Liver (tissue), 9 donors: ENCODE measurements around the gene CD276. TPM values are rescaled to one million over a fixed set of nuclear protein-coding genes. Genes with fewer than 3 reads are reported as not detected.
A peak's percentile ranks its signal among the peaks of the same experiment; 100 is the strongest.

Experiments used
- DNase-seq: peaks from one replicate; pipeline ENCODE4 v3.0.0-alpha.2; 2017; ENCODE audit warnings: low spot score
- H3K27ac ChIP-seq, 2 donors: one replicate each; pipeline ENCODE4 v1.7.0; 2013; ENCODE audit warnings: inconsistent platforms in 2 of 2, low read length in 2 of 2, control low read depth in 1 of 2, low read depth in 1 of 2, mild to moderate bottlenecking in 1 of 2
- H3K27me3 ChIP-seq, 4 donors: one replicate each; pipeline versions ENCODE4 v1.6.1 to v1.7.0; 2013; ENCODE audit warnings: low read length in 3 of 4, inconsistent platforms in 1 of 4, mild to moderate bottlenecking in 1 of 4, moderate library complexity in 1 of 4; ENCODE audit not compliant: control insufficient read depth in 4 of 4, insufficient read depth in 4 of 4
- H3K36me3 ChIP-seq, 4 donors: one replicate each; pipeline versions ENCODE4 v1.6.1 to v1.7.0; 2013; ENCODE audit warnings: low read length in 3 of 4, mild to moderate bottlenecking in 3 of 4, low read depth in 1 of 4, moderate library complexity in 1 of 4; ENCODE audit not compliant: control insufficient read depth in 4 of 4, insufficient read depth in 3 of 4
- H3K4me1 ChIP-seq, 4 donors: one replicate each; pipeline versions ENCODE4 v1.6.1 to v1.7.0; 2013; ENCODE audit warnings: low read length in 3 of 4, mild to moderate bottlenecking in 3 of 4, moderate library complexity in 1 of 4; ENCODE audit not compliant: control insufficient read depth in 4 of 4, insufficient read depth in 4 of 4
- H3K4me3 ChIP-seq, 3 donors: one replicate each; pipeline versions ENCODE4 v1.6.1 to v1.7.0; 2013; ENCODE audit warnings: low read length in 3 of 3, control low read depth in 1 of 3, low read depth in 1 of 3, mild to moderate bottlenecking in 1 of 3
- H3K9ac ChIP-seq, 2 donors: one replicate each; pipeline ENCODE4 v1.7.0; 2013; ENCODE audit warnings: low read length in 2 of 2, mild to moderate bottlenecking in 2 of 2, moderate library complexity in 2 of 2, control low read depth in 1 of 2, low read depth in 1 of 2
- H3K9me3 ChIP-seq, 4 donors: one replicate each; pipeline versions ENCODE4 v1.6.1 to v1.7.0; 2013; ENCODE audit warnings: low read length in 3 of 4; ENCODE audit not compliant: control insufficient read depth in 4 of 4
- ATF3 ChIP-seq: IDR thresholded peaks from 2 replicates; pipeline ENCODE4 v1.6.1; 2016; ENCODE audit warnings: antibody characterized with exemption
- CTCF ChIP-seq: fragments of 150-350 bp; IDR thresholded peaks from 2 replicates; pipeline ENCODE4 v1.5.1; 2017; ENCODE audit warnings: improper control_type of control experiment, low read depth, low read length; ENCODE audit not compliant: missing input control
- EGR1 ChIP-seq, 2 donors: IDR thresholded peaks; 2 replicates each; pipeline ENCODE4 v1.6.1; 2016 to 2018; ENCODE audit warnings: antibody characterized with exemption in 2 of 2, low read depth in 2 of 2
- FOXA2 ChIP-seq: IDR thresholded peaks from 2 replicates; pipeline ENCODE4 v1.6.1; 2016; ENCODE audit warnings: antibody characterized with exemption
- GABPA ChIP-seq, 2 donors: IDR thresholded peaks in 1 of 2; conservative IDR thresholded peaks in 1 of 2; 2 replicates each; pipeline ENCODE4 v1.6.1; 2016; ENCODE audit warnings: antibody characterized with exemption in 2 of 2, mild to moderate bottlenecking in 1 of 2, moderate library complexity in 1 of 2
- HNF4G ChIP-seq: IDR thresholded peaks from 2 replicates; pipeline ENCODE4 v1.6.1; 2016; ENCODE audit warnings: antibody characterized with exemption
- MAX ChIP-seq: IDR thresholded peaks from 2 replicates; pipeline ENCODE4 v1.6.1; 2016; ENCODE audit warnings: antibody characterized with exemption
- NR2F2 ChIP-seq: IDR thresholded peaks from 2 replicates; pipeline ENCODE4 v1.6.1; 2016; ENCODE audit warnings: antibody characterized with exemption
- RAD21 ChIP-seq, 2 donors: IDR thresholded peaks; 2 replicates each; pipeline ENCODE4 v1.6.1; 2016; ENCODE audit warnings: antibody characterized with exemption in 2 of 2, mild to moderate bottlenecking in 2 of 2
- SP1 ChIP-seq: IDR thresholded peaks from 2 replicates; pipeline ENCODE4 v1.6.1; 2018; ENCODE audit warnings: antibody characterized with exemption, mild to moderate bottlenecking
- YY1 ChIP-seq: IDR thresholded peaks from 2 replicates; pipeline ENCODE4 v1.6.1; 2016; ENCODE audit warnings: antibody characterized with exemption, mild to moderate bottlenecking
- ZBTB33 ChIP-seq: IDR thresholded peaks from 2 replicates; pipeline ENCODE4 v1.6.1; 2016; ENCODE audit warnings: antibody characterized with exemption
- WGBS: extraction: QIAGEN DNeasy Blood & Tissue Kit; methylation state at CpG from one replicate; pipeline ENCODE4 v1.1.7; 2013; 5-methylcytosine and 5-hydroxymethylcytosine counted together
- polyA plus RNA-seq, 2 donors: library from polyadenylated mRNA; stranded (reverse) in 1 of 2; unstranded in 1 of 2; fragments of 200-250 nt in 1 of 2; fragments of >200 nt in 1 of 2; fragmentation: Nextera tagmentation in 1 of 2; extraction: Ambion mirVana in 1 of 2; gene quantifications; one replicate each; pipeline versions ENCODE4 v1.2.1 to v1.2.3, GENCODE V29; 2013 to 2015
- total RNA-seq, 2 donors: library from RNA; depleted of rRNA; stranded (reverse); fragments of >200 nt; gene quantifications; one replicate each; pipeline ENCODE4 v1.2.3, GENCODE V29; 2014
- donor health status: healthy.
- donor health status: healthy.
- donor health status: healthy.
- donor health status: healthy.
- donor health status: healthy.

The CD276 gene
- total and polyA plus RNA-seq, 4 donors, result 12.9 to 37.9 (median 25.1) TPM

GRCh38 chr15:73750951-73751350 is 66.8 kb downstream of the CD276 start:
- WGBS, result 90% methylated on average over 20 of the region's 20 CpGs
- Histone ChIP-seq H3K36me3 (no peaks in the 10 kb centered on the region), H3K4me3 (no peak overlapping the region), H3K27ac (no peak overlapping the region), H3K27me3 (no peaks in the 10 kb centered on the region), H3K9me3 (no peaks in the 10 kb centered on the region), H3K9ac (no peak overlapping the region), H3K4me1 (peaks cover 4 to 9% (median 4%) of the 10 kb centered on the region in 4 donors)
- TF ChIP-seq YY1 (no peak), ZBTB33 (no peak), HNF4G (no peak), EGR1 (IDR thresholded peaks at IDR 0.05; ENCODE audit: low read depth in 2 of 2) (no peak), MAX (no peak), FOXA2 (no peak)
- no peak for DNase-seq

- Histone ChIP-seq H3K27me3 (peaks cover 0 to 4% (median 0%) of the 10 kb centered on the region in 4 donors), H3K4me1 (peaks cover 4 to 9% (median 4%) of the 10 kb centered on the region in 4 donors), H3K4me3 (no peak overlapping the region), H3K27ac (no peak overlapping the region), H3K9me3 (no peaks in the 10 kb centered on the region), H3K9ac (no peak overlapping the region), H3K36me3 (no peaks in the 10 kb centered on the region)
- TF ChIP-seq SP1 (no peak), NR2F2 (no peak), GABPA (IDR thresholded peaks at IDR 0.05 in 1 of 2, conservative IDR thresholded peaks at IDR 0.05 in 1 of 2) (no peak), FOXA2 (no peak), CTCF (no peak)
- WGBS, result 48% methylated on average over 9 of the region's 9 CpGs
- DNase-seq, result no peak
These were observed 67.3 kb downstream of the CD276 start for GRCh38 chr15:73751511-73751898.

DNA sequence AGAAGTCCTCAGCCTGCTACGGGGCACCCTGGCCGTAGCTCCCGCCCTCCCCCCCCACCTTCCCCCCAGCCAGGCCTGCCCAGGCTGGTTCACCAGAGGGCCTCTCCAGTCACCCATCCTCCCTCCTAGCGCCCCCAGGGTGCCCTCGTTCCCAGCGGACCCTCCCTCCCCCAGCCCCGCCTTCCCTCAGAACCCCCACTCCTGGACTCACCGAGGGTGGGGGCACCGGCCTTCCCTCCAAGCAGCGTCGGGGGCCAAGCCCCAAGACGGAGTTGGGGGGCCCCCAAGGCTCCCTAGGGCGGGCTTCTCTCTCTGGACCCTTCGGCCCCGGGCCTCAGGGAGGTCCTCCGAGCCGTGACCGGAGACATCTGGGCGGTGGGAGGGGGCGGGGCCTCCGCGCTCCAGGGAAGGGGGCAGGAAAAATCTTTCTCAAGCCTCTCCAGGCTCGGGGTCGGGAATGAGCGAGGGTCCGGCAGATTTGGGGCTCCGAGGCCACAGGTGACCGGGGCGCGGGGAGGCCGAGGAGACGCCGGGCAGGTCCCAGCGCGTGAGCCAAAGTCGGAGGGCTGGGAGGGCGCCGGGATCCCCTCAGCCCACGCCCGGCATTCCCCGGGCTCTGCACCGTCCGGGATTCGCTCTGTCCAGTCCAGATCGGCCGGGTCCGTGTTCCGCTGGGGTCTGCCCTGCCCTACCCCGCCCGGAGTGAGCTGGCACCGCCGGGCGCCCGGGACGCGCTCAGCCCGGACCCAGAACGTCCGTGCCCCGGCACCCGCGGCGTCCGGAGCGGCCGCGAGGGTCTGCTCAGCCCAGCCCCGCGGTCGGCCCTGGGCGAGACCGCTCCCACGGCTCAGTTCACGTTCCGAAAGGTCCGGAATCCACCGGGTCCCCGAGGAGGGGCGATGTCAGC is 68.0 kb downstream of the CD276 start:
- Histone ChIP-seq H3K9me3 (no peaks in the 10 kb centered on the region), H3K9ac (no peak overlapping the region), H3K36me3 (no peaks in the 10 kb centered on the region), H3K27ac (no peak overlapping the region), H3K4me1 (peaks cover 4 to 9% (median 4%) of the 10 kb centered on the region in 4 donors), H3K27me3 (peaks cover 0 to 6% (median 2%) of the 10 kb centered on the region in 4 donors), H3K4me3 (peak overlapping the region in 1 of 3 donors; percentile 57)
- DNase-seq, result no peak
- TF ChIP-seq RAD21 (IDR thresholded peaks at IDR 0.05), result no peak
- TF ChIP-seq ATF3, result no peak
- 3% methylated on average over 79 of the region's 79 CpGs for WGBS
